Neural cell (in vitro differentiated cells): ENCODE data around the gene DTD2. TPM values are rescaled to one million over a fixed set of nuclear protein-coding genes. Genes with fewer than 3 reads are reported as not detected.

Experiments used
- H2AFZ ChIP-seq: fragments of 200-600, 300-800 bp; sonication (generic), shearing (Covaris generic); 2 replicates; pipeline ENCODE4 v1.6.0; 2014; ENCODE audit warnings: low read depth, mild to moderate bottlenecking, antibody characterized with exemption, low read length, moderate library complexity
- H3F3A ChIP-seq: fragments of 200-600 bp; shearing (Covaris generic); 2 replicates; pipeline ENCODE4 v1.6.1; 2016; ENCODE audit warnings: mild to moderate bottlenecking, moderate library complexity, mixed read lengths, antibody characterized with exemption, low read length; ENCODE audit not compliant: insufficient read depth, poor library complexity, severe bottlenecking
- H3K27ac ChIP-seq: fragments of 200-600, 300-800 bp; sonication (generic), shearing (Covaris generic); 2 replicates; pipeline ENCODE4 v1.5.1; 2014; ENCODE audit warnings: mild to moderate bottlenecking, low read length, moderate library complexity
- H3K27me3 ChIP-seq: fragments of 300-800, 200-600 bp; sonication (generic), shearing (Covaris generic); 2 replicates; pipeline ENCODE4 v1.6.0; 2014; ENCODE audit warnings: mild to moderate bottlenecking, low read depth, low read length, moderate library complexity; ENCODE audit not compliant: insufficient read depth
- H3K36me3 ChIP-seq: fragments of 300-800, 200-600 bp; sonication (generic), shearing (Covaris generic); 2 replicates; pipeline ENCODE4 v1.5.1; 2014; ENCODE audit warnings: mild to moderate bottlenecking, antibody characterized with exemption, low read length, moderate library complexity; ENCODE audit not compliant: insufficient read depth
- H3K4me2 ChIP-seq: fragments of 300-800, 200-600 bp; sonication (generic), shearing (Covaris generic); 2 replicates; pipeline ENCODE4 v1.6.0; 2014; ENCODE audit warnings: mild to moderate bottlenecking, low read length
- H3K4me3 ChIP-seq: fragments of 300-800, 200-600 bp; sonication (generic), shearing (Covaris generic); 2 replicates; pipeline ENCODE4 v1.5.1; 2014; ENCODE audit warnings: mild to moderate bottlenecking, low read length, moderate library complexity
- H3K79me2 ChIP-seq: fragments of 200-600 bp; shearing (Covaris generic); replicated peaks from 2 replicates; pipeline ENCODE4 v1.6.0; 2014; ENCODE audit warnings: mild to moderate bottlenecking, low read length, moderate library complexity; ENCODE audit not compliant: insufficient read depth
- H3K9ac ChIP-seq: fragments of 300-800, 200-600 bp; sonication (generic), shearing (Covaris generic); 2 replicates; pipeline ENCODE4 v1.6.1; 2016; ENCODE audit warnings: mild to moderate bottlenecking, low read length, mixed read lengths
- H3K9me2 ChIP-seq: fragments of 200-600 bp; shearing (Covaris generic); 2 replicates; pipeline ENCODE4 v1.6.1; 2016; ENCODE audit warnings: mild to moderate bottlenecking, low read length, mixed read lengths; ENCODE audit not compliant: insufficient read depth
- H3K9me3 ChIP-seq: fragments of 200-600, 300-800 bp; sonication (generic), shearing (Covaris generic); 2 replicates; pipeline ENCODE4 v1.6.1; 2016; ENCODE audit warnings: mild to moderate bottlenecking, mixed run types, low read length, moderate library complexity, mixed read lengths
- H4K20me1 ChIP-seq: fragments of 200-600 bp; shearing (Covaris generic); 2 replicates; pipeline ENCODE4 v1.6.1; 2016; ENCODE audit warnings: mild to moderate bottlenecking, mixed run types; ENCODE audit not compliant: insufficient read depth
- EP300 ChIP-seq: fragments of 450-650 bp; conservative IDR thresholded peaks from 2 replicates; pipeline ENCODE4 v1.6.1; 2014; ENCODE audit warnings: antibody characterized with exemption, mild to moderate bottlenecking, moderate library complexity; ENCODE audit not compliant: poor library complexity, severe bottlenecking
- EZH2 ChIP-seq: fragments of 200-600, 300-800 bp; shearing (Covaris generic), sonication (generic); IDR thresholded peaks from 2 replicates; pipeline ENCODE4 v1.6.1; 2014; ENCODE audit warnings: antibody characterized with exemption, low read length, borderline replicate concordance, mild to moderate bottlenecking; ENCODE audit not compliant: insufficient read depth, poor library complexity, severe bottlenecking
- MXI1 ChIP-seq: fragments of 450-650 bp; conservative IDR thresholded peaks from 2 replicates; pipeline ENCODE4 v1.6.1; 2014; ENCODE audit warnings: antibody characterized with exemption, mild to moderate bottlenecking; ENCODE audit not compliant: poor library complexity, severe bottlenecking
- POLR2AphosphoS5 ChIP-seq: IDR thresholded peaks from 2 replicates; pipeline ENCODE4 v1.6.1; 2012
- RAD21 ChIP-seq: fragments of 450-650 bp; conservative IDR thresholded peaks from 2 replicates; pipeline ENCODE4 v1.6.1; 2014; ENCODE audit warnings: antibody characterized with exemption, mild to moderate bottlenecking, moderate library complexity
- SMC3 ChIP-seq: fragments of 450-650 bp; conservative IDR thresholded peaks from 2 replicates; pipeline ENCODE4 v1.6.1; 2014; ENCODE audit warnings: antibody characterized with exemption, mild to moderate bottlenecking, moderate library complexity; ENCODE audit not compliant: poor library complexity
- TAF1 ChIP-seq: IDR thresholded peaks from 2 replicates; pipeline ENCODE4 v1.6.1; 2012; ENCODE audit warnings: low read depth
- polyA plus RNA-seq: library from polyadenylated mRNA; depleted of rRNA; stranded (reverse); fragments of >200 nt; gene quantifications from 2 replicates; pipeline ENCODE4 v1.2.3, GENCODE V29; 2014
- TF ChIP-seq, protein P1 (sequence below): fragments of 450-650 bp; IDR thresholded peaks from 2 replicates; pipeline ENCODE4 v1.5.1; 2014; ENCODE audit warnings: antibody characterized with exemption, mild to moderate bottlenecking, moderate library complexity; ENCODE audit not compliant: poor library complexity, severe bottlenecking
- TF ChIP-seq, protein P2 (sequence below): IDR thresholded peaks from 2 replicates; pipeline ENCODE4 v1.6.1; 2012; ENCODE audit warnings: borderline replicate concordance

Gene DTD2
- polyA plus RNA-seq, 1 donor from 2014 or later = 38.8 TPM

DNA sequence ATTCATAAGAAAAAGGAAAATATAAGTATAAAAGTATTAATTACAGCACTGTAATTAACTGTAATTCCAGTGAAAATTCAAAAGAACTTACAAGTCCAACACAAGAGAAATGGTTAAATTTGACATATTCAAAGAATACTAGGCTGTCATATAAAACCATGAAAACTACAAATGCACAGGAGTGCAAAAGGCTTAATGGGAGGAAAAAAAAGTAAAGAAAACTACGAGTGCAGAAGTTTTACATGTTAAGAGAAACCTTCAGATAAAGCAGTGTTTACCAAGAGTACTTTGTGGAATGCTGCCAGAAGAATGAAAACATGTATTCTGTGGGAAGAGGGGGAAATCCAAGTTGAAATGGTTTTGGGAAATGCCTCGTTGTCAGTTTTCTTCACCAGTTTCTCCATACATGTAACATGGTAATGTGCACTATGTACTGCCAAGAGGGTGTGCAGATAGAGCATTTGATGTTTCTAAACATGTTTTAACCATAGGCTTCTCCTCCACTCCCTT, 46.0 kb downstream of the DTD2 start:
- H3K79me2 ChIP-seq = peaks cover 3% of the 10 kb centered on the region

DNA sequence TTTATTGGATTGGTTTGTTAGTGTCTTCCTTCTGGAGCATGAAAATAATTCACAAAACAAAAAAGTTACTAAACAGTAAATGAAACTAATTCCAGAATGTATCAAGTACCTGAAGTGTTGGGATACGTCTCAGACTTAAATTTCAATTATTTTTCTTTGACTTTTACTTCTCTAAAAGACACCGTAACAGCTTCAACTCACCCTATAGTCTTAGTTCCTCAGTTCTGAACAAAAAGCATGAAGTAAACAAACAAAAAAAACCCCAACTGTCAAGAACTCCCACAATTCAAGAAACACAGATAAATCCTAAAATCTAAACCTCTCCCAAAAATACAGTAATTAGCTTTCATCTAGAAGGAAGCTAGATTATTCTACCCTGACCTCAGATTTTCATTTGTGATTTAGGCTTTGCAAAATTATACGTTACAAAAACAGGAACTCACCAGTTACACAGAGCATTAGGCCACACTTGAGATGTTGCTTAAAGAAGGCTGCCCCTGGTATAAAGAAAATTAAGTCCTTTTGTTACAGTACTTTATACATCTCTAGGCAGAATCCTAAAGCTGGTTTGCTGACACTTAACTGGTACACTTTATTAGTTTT, 47.2 kb downstream of the DTD2 start:
- no peaks in the 10 kb centered on the region for H3F3A ChIP-seq
- H2AFZ ChIP-seq = no peak overlapping the region
- H3K9ac ChIP-seq = no peak overlapping the region
- no peaks in the 10 kb centered on the region for H4K20me1 ChIP-seq
- TF ChIP-seq TAF1 = no peak
- no peak for TF ChIP-seq EP300
- TF ChIP-seq EZH2 = no peak
- TF ChIP-seq, protein P1, sequence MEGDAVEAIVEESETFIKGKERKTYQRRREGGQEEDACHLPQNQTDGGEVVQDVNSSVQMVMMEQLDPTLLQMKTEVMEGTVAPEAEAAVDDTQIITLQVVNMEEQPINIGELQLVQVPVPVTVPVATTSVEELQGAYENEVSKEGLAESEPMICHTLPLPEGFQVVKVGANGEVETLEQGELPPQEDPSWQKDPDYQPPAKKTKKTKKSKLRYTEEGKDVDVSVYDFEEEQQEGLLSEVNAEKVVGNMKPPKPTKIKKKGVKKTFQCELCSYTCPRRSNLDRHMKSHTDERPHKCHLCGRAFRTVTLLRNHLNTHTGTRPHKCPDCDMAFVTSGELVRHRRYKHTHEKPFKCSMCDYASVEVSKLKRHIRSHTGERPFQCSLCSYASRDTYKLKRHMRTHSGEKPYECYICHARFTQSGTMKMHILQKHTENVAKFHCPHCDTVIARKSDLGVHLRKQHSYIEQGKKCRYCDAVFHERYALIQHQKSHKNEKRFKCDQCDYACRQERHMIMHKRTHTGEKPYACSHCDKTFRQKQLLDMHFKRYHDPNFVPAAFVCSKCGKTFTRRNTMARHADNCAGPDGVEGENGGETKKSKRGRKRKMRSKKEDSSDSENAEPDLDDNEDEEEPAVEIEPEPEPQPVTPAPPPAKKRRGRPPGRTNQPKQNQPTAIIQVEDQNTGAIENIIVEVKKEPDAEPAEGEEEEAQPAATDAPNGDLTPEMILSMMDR = no peak
- no peak for TF ChIP-seq SMC3
- no peak overlapping the region for H3K4me2 ChIP-seq
- no peaks in the 10 kb centered on the region for H3K9me3 ChIP-seq
- H3K4me3 ChIP-seq = no peak overlapping the region
- H3K27ac ChIP-seq = no peak overlapping the region
- no peaks in the 10 kb centered on the region for H3K79me2 ChIP-seq
- H3K27me3 ChIP-seq = no peaks in the 10 kb centered on the region
- no peaks in the 10 kb centered on the region for H3K9me2 ChIP-seq
- H3K36me3 ChIP-seq = no peaks in the 10 kb centered on the region

More for the DNA sequence above, 46.0 kb downstream of the DTD2 start:
- no peaks in the 10 kb centered on the region for H3K9me3 ChIP-seq
- H3F3A ChIP-seq = no peaks in the 10 kb centered on the region
- no peak overlapping the region for H3K4me3 ChIP-seq
- no peaks in the 10 kb centered on the region for H3K9me2 ChIP-seq
- H4K20me1 ChIP-seq = no peaks in the 10 kb centered on the region
- no peak overlapping the region for H3K27ac ChIP-seq
- H3K36me3 ChIP-seq = no peaks in the 10 kb centered on the region
- H3K9ac ChIP-seq = no peak overlapping the region
- TF ChIP-seq, protein P2, sequence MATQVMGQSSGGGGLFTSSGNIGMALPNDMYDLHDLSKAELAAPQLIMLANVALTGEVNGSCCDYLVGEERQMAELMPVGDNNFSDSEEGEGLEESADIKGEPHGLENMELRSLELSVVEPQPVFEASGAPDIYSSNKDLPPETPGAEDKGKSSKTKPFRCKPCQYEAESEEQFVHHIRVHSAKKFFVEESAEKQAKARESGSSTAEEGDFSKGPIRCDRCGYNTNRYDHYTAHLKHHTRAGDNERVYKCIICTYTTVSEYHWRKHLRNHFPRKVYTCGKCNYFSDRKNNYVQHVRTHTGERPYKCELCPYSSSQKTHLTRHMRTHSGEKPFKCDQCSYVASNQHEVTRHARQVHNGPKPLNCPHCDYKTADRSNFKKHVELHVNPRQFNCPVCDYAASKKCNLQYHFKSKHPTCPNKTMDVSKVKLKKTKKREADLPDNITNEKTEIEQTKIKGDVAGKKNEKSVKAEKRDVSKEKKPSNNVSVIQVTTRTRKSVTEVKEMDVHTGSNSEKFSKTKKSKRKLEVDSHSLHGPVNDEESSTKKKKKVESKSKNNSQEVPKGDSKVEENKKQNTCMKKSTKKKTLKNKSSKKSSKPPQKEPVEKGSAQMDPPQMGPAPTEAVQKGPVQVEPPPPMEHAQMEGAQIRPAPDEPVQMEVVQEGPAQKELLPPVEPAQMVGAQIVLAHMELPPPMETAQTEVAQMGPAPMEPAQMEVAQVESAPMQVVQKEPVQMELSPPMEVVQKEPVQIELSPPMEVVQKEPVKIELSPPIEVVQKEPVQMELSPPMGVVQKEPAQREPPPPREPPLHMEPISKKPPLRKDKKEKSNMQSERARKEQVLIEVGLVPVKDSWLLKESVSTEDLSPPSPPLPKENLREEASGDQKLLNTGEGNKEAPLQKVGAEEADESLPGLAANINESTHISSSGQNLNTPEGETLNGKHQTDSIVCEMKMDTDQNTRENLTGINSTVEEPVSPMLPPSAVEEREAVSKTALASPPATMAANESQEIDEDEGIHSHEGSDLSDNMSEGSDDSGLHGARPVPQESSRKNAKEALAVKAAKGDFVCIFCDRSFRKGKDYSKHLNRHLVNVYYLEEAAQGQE = no peak
- TF ChIP-seq SMC3 (no peak), POLR2AphosphoS5 (no peak), RAD21 (no peak), TAF1 (no peak), EP300 (no peak), EZH2 (no peak), MXI1 (no peak)
- TF ChIP-seq, protein P1 = no peak
- no peak overlapping the region for H3K4me2 ChIP-seq
- no peaks in the 10 kb centered on the region for H3K27me3 ChIP-seq
- H2AFZ ChIP-seq = no peak overlapping the region
